CD14-positive monocyte (primary cell): ENCODE data around the gene CDC123. TPM values are rescaled to one million over a fixed set of nuclear protein-coding genes. Genes with fewer than 3 reads are reported as not detected.

Experiments
- DNase-seq, 3 donors: peaks; one replicate each; pipeline ENCODE4 v3.0.0-alpha.2; 2011 to 2022
- H2AFZ ChIP-seq: 2 replicates; pipeline ENCODE4 v1.6.0; 2012; ENCODE audit warnings: mild to moderate bottlenecking, low read depth, low read length, inconsistent platforms; ENCODE audit not compliant: insufficient read depth, poor library complexity, severe bottlenecking
- H3K27ac ChIP-seq, 2 donors: 1 replicate in 1 of 2; 2 replicates in 1 of 2; pipeline ENCODE4 v1.5.1; 2012 to 2013; ENCODE audit warnings: low read length in 2 of 2, control low read depth in 1 of 2, inconsistent platforms in 1 of 2, low read depth in 1 of 2, mild to moderate bottlenecking in 1 of 2
- H3K27me3 ChIP-seq, 2 donors: one replicate each; pipeline versions ENCODE4 v1.6.0 to v1.6.1; 2011 to 2013; ENCODE audit warnings: low read length in 2 of 2; ENCODE audit not compliant: control insufficient read depth in 2 of 2, insufficient read depth in 2 of 2
- H3K36me3 ChIP-seq, 2 donors: replicated peaks in 1 of 2; 1 replicate in 1 of 2; 2 replicates in 1 of 2; pipeline versions ENCODE4 v1.5.1 to v1.6.1; 2012 to 2013; ENCODE audit warnings: low read length in 2 of 2, control low read depth in 1 of 2, inconsistent platforms in 1 of 2, mild to moderate bottlenecking in 1 of 2; ENCODE audit not compliant: insufficient read depth in 2 of 2, control insufficient read depth in 1 of 2
- H3K4me1 ChIP-seq, 2 donors: 1 replicate in 1 of 2; 2 replicates in 1 of 2; pipeline versions ENCODE4 v1.5.1 to v1.6.1; 2012 to 2013; ENCODE audit warnings: low read length in 2 of 2, control low read depth in 1 of 2, inconsistent platforms in 1 of 2, mild to moderate bottlenecking in 1 of 2, moderate library complexity in 1 of 2; ENCODE audit not compliant: insufficient read depth in 2 of 2, control insufficient read depth in 1 of 2
- H3K4me2 ChIP-seq: replicated peaks from 2 replicates; pipeline ENCODE3; 2012; ENCODE audit warnings: low read length, moderate library complexity, mild to moderate bottlenecking; ENCODE audit not compliant: poor library complexity, severe bottlenecking; ENCODE audit errors: extremely low read depth
- H3K4me3 ChIP-seq, 3 experiments: fragments of 200-600 bp in 1 of 3; sonication (generic) in 1 of 3; replicated peaks in 1 of 3; 1 replicate in 2 of 3; 2 replicates in 1 of 3; pipeline ENCODE4 v1.5.1; 2011 to 2013; ENCODE audit warnings: low read length in 3 of 3, mild to moderate bottlenecking in 3 of 3, control low read depth in 2 of 3, low read depth in 2 of 3, inconsistent platforms in 1 of 3, moderate library complexity in 1 of 3
- H3K79me2 ChIP-seq: 2 replicates; pipeline ENCODE4 v1.6.0; 2012; ENCODE audit warnings: mild to moderate bottlenecking, control low read depth, inconsistent platforms, low read length, moderate library complexity; ENCODE audit not compliant: insufficient read depth
- H3K9ac ChIP-seq: 2 replicates; pipeline ENCODE4 v1.6.0; 2017; ENCODE audit warnings: low read length, mild to moderate bottlenecking; ENCODE audit not compliant: insufficient read depth, poor library complexity, severe bottlenecking
- H3K9me3 ChIP-seq, 2 donors: replicated peaks in 1 of 2; 1 replicate in 1 of 2; 2 replicates in 1 of 2; pipeline versions ENCODE4 v1.5.1 to v1.6.1; 2012 to 2013; ENCODE audit warnings: low read length in 2 of 2, control low read depth in 1 of 2; ENCODE audit not compliant: control insufficient read depth in 1 of 2, insufficient read depth in 1 of 2
- H4K20me1 ChIP-seq: 2 replicates; pipeline ENCODE4 v1.6.0; 2012; ENCODE audit warnings: mild to moderate bottlenecking, low read length, control low read depth, moderate library complexity; ENCODE audit not compliant: insufficient read depth
- H3K27ac Mint-ChIP-seq, 7 donors: one replicate each; pipeline ENCODE4 v1.8.0; 2020; ENCODE audit warnings: mild to moderate bottlenecking in 7 of 7, mixed read lengths in 7 of 7, moderate library complexity in 6 of 7, inconsistent platforms in 2 of 7
- H3K27me3 Mint-ChIP-seq, 3 donors: one replicate each; pipeline ENCODE4 v1.8.0; 2021 to 2022; ENCODE audit warnings: low read depth in 3 of 3, mild to moderate bottlenecking in 3 of 3, mixed read lengths in 3 of 3, moderate library complexity in 3 of 3, inconsistent platforms in 1 of 3
- H3K36me3 Mint-ChIP-seq, 2 donors: one replicate each; pipeline ENCODE4 v1.8.0; 2020; ENCODE audit warnings: mixed read lengths in 2 of 2, inconsistent platforms in 1 of 2, mild to moderate bottlenecking in 1 of 2
- H3K4me1 Mint-ChIP-seq: one replicate; pipeline ENCODE4 v1.8.0; 2020; ENCODE audit warnings: mild to moderate bottlenecking, mixed read lengths
- H3K4me3 Mint-ChIP-seq, 2 donors: one replicate each; pipeline ENCODE4 v1.8.0; 2020; ENCODE audit warnings: mild to moderate bottlenecking in 2 of 2, mixed read lengths in 2 of 2, moderate library complexity in 1 of 2
- H3K9me3 Mint-ChIP-seq, 7 donors: one replicate each; pipeline ENCODE4 v1.8.0; 2020 to 2022; ENCODE audit warnings: mixed read lengths in 7 of 7, mild to moderate bottlenecking in 6 of 7, moderate library complexity in 6 of 7, inconsistent platforms in 2 of 7
- CTCF ChIP-seq: fragments of 200-600 bp; IDR thresholded peaks from one replicate; pipeline ENCODE4 v1.8.0; 2022; ENCODE audit warnings: antibody characterized with exemption, mild to moderate bottlenecking
- WGBS: methylation state at CpG from one replicate; pipeline ENCODE4 v1.1.5; 2013; ENCODE audit warnings: missing lambda C conversion rate; ENCODE audit not compliant: insufficient coverage; 5-methylcytosine and 5-hydroxymethylcytosine counted together
- intact Hi-C, 2 donors: fragments of 100-400 bp; cut with micrococcal nuclease; formaldehyde crosslinking; loops; one replicate each; pipeline versions ENCODE4 v1.15.0 to v1.15.1; 2023
- polyA plus RNA-seq, 3 donors: library from polyadenylated mRNA; depleted of rRNA in 1 of 3; unstranded in 2 of 3; stranded (reverse) in 1 of 3; fragments of 300-500 nt in 2 of 3; fragments of >200 nt in 1 of 3; fragmentation: Illumina TruSeq in 2 of 3; gene quantifications; 1 replicate in 2 of 3; 2 replicates in 1 of 3; pipeline ENCODE4 v1.2.3, GENCODE V29; 2012 to 2021

The CDC123 gene
- polyA plus RNA-seq, 3 donors: 38.2 to 78.7 (median 76.0) TPM

GRCh38 chr10:12193193-12193592 is 2.8 kb upstream of the CDC123 start:
- Histone ChIP-seq H3K27ac (no peak overlapping the region), H3K36me3 (no peaks in the 10 kb centered on the region), H3K9ac (no peak overlapping the region), H3K4me2 (no peak overlapping the region), H3K9me3 (no peaks in the 10 kb centered on the region), H2AFZ (no peak overlapping the region), H3K79me2 (peaks cover 92% of the 10 kb centered on the region), H4K20me1 (peaks cover 44% of the 10 kb centered on the region), H3K4me1 (peaks cover 31 to 50% of the 10 kb centered on the region in 2 donors), H3K27me3 (no peaks in the 10 kb centered on the region), H3K4me3 (no peak overlapping the region)
- Mint-ChIP-seq H3K4me3 (no peak overlapping the region), H3K9me3 (peaks cover 0 to 6% (median 3%) of the 10 kb centered on the region in 7 donors), H3K36me3 (peaks cover 14% of the 10 kb centered on the region in 2 donors), H3K27ac (peak overlapping the region in 1 of 7 donors; percentile 13), H3K27me3 (no peaks in the 10 kb centered on the region), H3K4me1 (peaks cover 52% of the 10 kb centered on the region)
- no peak for TF ChIP-seq CTCF
- DNase-seq: peak in 1 of 3 donors; percentile 38
- intact Hi-C loops: loop anchor here in 1 of 2 donors (10.0 kb wide), 1 partner anchor 148 kb away; the partner anchor contains the start of gene UPF2
- WGBS: 90% methylated on average over 4 of the region's 5 CpGs

- H3K4me1 Mint-ChIP-seq: peaks cover 66% of the 10 kb centered on the region
- no peaks in the 10 kb centered on the region for H3K27me3 Mint-ChIP-seq
- peaks cover 2 to 8% of the 10 kb centered on the region in 2 donors for H3K36me3 ChIP-seq
Observed at GRCh38 chr10:12194752-12195271, 1.2 kb upstream of the CDC123 start.

More at GRCh38 chr10:12194752-12195271, 1.2 kb upstream of the CDC123 start:
- Histone ChIP-seq H4K20me1 (peaks cover 50% of the 10 kb centered on the region), H3K4me1 (peaks cover 35 to 62% of the 10 kb centered on the region in 2 donors), H3K9me3 (no peaks in the 10 kb centered on the region), H3K4me2 (peak overlapping the region; percentile 92), H2AFZ (peak overlapping the region; percentile 94), H3K79me2 (peaks cover 93% of the 10 kb centered on the region), H3K27ac (peak overlapping the region; percentile 1 to 91), H3K4me3 (peak overlapping the region; percentile 71 to 98 (median 83)), H3K27me3 (no peaks in the 10 kb centered on the region), H3K9ac (peak overlapping the region; percentile 78)
- TF ChIP-seq CTCF: no peak
- peak in 1 of 3 donors; percentile 35 for DNase-seq
- 18% methylated on average over 20 of the region's 27 CpGs for WGBS
- Mint-ChIP-seq H3K27ac (peak overlapping the region; percentile 97 to 100 (median 99)), H3K9me3 (peaks cover 0 to 6% (median 3%) of the 10 kb centered on the region in 7 donors), H3K4me3 (peak overlapping the region; percentile 98), H3K36me3 (peaks cover 20 to 22% of the 10 kb centered on the region in 2 donors)
- intact Hi-C loops: loop anchor here (5.0 to 10.0 kb wide), 3 partner anchors 68 to 153 kb away; partner anchors contain the start of genes UPF2 (in 2 of the 2) and SEC61A2 (in 1 of the 2)
